8988T (cell line): ENCODE results near the gene MCU.
"Not testable (repeated sequence)": the region's sequence is repeated elsewhere in the genome, so short reads cannot be mapped to it uniquely, and the experiment has no call there.

Experiments used
- DNase-seq: peaks from one replicate; pipeline ENCODE4 v3.0.0; 2011

Gene MCU

DNA sequence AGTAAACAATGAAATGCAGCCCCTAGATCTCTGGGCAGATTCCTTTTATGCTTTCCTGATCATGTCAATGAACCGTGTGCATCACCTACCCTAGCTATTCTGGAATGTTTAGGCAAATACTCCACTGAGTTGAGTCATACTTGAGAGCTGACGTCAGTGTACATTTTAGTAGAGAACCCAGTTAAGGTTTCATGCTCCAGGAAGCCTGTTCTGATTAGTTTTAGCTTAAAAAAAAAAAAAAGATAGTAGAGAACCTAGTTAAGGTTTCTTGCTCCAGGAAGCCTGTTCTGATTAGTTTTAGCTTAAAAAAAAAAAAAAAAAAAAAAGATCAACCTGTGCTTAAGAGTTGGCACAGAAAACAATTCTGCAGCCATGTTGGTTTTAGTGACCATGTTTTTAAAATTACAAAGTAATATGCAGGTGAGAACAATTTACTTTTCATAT lies 3.7 kb upstream of the MCU start:
- DNase-seq: peak; percentile 39

DNA sequence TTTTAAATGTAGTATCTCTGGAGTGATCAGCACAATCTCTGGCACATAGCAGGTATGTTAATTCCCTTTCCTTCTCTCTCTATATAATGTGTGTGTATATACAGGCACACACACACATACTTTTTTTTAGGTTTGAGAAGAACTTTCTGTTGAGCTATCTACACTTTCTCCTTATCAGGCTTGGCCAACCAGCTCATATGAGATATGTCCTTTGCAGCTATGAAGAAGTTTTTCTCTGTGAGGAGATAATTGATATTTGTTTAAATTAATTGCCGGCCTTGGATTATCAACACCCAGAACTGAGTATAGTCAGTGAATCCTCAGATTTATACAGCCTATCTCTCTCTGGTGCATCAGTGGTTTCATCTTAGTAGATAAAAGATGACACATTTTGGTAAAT lies 2.3 kb upstream of the MCU start:
- no peak for DNase-seq

DNA sequence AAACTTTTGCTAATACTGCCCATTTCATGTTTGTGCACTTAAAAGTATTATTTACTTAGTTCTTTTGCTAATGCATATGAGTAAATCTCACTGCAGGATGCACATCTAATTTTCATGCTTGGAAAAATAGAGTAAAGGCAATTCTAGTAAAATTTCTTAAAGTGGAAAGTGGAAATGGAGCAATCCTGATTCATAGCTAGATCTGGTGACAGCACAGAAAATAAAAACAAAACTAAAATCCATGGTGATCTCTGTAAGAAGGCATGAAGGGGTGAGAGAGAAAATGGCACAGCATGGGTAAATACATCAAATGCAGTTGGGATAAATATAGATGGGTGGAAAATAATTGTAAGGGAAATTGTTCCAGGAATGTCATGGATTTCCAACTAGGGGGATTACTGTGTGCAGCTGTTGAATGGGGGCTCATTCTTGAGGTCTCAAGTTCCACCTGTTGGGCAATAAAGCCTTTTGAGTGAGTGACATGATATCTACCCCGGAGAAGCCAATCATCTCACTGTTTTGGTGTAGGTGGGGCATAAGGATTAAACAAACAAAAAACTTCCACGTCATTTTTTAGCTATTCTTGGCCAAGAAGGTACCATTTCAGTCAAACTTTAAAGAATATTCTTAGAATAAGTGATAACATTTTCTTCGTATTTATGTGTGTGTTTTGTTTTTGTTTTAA lies 1.7 kb upstream of the MCU start:
- DNase-seq: no peak

DNA sequence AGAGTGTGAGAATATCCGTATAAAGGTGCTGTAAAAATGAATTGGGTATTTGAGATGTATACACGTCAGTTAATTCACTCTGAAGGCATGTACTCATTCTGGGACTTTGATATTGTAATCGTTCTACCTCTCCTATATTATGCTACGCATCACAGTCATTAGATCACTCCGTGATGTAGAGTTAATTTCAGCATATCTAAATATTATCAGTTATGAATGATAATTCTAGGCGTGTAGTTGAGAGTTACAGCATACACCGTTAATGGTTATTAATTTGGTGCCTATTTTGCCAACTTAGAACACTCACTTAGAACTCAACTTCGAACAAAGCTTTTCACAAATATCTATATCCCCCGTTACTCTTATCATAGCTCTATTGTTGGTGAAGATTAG lies 477 bp upstream of the MCU start:
- DNase-seq: no peak

DNA sequence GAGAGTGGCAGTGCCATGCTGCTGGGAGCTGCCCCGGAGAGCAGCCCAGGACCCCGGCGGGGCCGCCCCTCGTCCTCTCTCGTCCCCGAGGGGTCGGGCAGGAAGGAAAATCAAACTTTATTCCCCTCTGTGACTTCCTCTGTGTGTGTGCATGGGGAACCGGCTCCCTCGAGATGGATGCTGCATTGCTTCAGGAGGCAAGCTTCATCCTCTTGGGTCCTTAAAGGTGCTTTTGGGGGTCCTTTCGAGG lies 726 bp downstream of the MCU start:
- DNase-seq: peak; percentile 20

DNA sequence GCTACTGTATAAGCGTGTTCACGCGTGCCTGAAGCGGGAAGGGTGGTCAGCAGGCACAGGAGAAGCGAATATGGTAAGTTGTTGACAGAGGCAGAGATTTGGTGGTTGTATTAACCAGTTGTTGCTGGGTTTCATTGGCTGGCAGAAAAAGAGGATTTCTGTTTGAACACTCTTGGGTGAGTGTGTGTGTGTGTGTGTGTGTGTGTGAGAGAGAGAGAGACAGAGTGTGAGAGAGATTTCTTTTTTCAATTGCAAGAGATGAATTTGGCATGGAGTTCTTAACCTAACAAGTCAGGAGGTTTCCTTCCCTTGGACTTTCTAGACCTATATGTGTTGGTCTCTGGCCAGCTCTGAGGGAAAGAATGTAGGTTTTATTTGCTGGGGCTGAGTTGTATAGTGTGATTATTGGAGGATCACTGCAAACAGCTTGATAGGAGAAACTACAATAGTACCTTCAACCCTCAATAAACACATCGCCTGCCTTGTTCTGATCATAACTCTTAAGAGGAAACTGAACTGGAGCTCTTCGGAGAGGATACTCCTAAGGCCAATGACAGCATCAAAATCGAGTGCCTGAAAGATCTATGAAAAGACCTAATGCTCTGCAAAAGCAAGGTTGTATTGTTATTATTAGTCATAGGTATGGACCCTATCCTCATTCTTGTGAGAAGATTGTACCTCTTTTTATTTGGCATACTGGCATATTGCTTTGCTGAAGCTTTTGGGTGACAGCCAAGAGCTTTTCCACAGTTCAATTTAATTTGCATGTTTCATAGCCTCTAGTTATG lies 1.2 kb downstream of the MCU start:
- DNase-seq: no peak

DNA sequence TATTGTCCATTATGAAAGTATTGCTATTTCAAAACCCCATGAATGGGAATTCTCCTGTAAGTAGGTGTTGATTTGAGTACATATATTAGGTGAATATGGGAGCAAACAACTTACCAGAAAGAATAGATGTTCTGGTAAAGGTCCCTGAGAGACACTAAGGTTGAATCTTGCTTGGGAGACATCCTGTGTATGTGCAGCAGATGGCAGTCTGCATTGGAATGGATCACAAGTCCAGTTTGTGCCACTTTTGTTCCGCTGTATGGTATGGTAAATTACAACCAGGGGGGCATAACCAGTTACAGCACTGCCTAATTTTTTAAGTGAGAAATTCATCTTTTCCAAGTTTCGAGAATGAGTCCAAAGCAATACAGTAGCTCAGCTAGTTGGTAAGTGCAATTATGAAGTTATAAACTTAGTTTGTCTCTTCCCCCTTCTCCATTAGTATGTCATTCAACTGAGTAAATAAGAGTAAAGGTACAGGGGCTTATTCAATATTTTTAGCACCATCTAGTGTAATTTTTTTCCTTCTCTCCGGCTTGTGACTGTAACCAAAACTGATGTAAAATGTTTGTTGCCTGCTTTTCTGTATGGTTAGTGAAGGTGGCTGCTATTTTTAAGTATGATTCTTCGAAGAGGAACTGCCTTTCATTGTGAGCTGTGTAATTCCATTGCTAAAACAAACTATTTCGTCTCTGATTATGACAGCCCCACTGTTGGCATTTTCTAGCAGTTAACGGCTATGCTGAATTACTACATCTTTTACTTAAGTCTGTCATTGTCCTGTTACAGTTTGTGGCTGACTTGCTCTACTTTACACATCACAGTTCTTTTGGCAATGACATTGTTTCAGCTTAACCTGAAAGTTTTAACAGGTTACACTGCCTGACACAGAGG lies 2.8 kb downstream of the MCU start:
- DNase-seq: peak; percentile 26

DNA sequence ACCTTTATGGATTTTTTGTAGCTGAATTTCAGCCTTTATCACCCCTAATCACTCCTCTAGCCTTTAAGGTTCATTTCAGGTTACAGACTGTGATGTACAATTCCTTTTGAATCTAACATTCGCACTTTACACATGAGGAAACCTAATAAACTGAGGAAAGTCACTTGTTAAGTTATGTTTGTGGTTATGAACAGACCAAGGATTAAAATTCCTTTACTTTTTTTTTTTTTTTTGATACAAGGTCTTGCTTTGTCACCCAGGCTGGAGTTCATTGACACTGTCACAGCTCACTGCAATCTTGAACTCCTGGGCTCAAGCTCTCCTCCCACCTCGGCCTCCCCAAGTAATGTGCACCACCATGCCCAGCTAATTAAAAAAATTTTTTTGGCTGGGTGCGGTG lies 3.6 kb downstream of the MCU start:
- no peak for DNase-seq

DNA sequence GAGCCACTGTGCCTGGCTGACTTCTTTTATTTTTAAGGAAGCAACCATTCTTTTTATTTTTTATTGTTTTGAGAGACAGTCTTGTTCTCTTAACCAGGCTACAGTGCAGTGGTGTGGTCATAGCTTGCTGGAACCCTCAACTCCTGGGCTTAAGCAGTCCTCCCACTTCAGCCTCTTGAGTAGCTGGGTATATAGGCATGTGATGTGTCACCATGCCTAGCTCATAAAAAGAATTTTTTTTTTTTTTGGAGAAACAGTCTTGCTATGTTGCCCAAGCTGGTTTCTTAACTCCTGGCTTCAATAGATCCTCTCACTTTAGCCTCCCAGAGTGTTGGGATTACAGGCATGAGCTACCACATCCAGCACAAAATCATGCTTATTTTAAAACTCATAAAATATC lies 5.8 kb downstream of the MCU start:
- DNase-seq: no peak

DNA sequence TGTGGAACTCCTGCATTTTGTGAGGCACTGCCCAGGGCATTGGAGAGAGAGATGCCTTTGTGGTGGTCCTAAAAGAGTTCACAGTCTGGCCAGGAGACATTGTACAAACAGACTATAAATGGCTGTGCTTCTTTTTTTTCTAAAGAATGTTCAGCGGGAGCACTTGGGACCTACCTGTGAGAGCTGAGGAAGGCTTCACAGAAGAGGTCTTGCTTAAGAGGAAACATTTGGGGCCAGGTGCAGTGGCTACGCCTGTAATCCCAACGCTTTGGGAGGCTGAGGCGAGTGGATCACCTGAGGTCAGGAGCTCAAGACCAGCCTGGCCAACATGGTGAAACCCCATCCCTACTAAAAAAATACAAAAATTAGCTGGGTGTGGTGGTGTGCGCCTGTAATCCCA lies 10.5 kb downstream of the MCU start:
- not testable (repeated sequence) for DNase-seq

DNA sequence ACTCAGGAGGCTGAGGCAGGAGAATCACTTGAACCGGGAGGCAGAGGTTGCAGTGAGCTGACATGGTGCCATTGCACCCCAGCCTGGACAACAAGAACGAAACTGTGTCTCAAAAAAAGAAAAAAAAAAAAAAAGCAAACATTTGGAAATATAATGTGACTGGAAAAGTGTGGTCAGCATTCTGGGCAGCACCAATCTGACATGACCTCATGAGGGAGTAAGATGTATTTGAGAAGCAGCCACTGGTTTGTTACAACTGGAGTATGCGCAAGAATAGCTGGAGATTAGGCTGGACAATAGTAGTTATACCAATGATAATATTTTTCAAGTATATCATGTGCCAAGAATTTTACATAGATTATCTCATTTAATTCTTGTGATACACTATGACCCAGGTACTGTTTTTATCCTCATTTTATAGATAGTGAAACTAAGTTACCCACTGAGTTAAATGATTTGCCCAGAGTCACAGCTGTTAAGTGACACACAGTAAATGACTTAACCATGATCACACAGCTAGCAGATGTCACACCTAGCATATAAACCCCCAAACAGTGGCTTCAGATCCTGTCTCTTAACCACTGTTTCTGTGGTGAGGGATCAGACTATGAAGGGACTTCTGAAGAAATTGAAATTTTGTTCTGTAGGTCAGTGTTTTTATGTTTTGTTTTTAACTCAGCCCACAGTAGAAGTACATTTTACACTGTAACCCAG lies 11.1 kb downstream of the MCU start:
- DNase-seq: no peak

DNA sequence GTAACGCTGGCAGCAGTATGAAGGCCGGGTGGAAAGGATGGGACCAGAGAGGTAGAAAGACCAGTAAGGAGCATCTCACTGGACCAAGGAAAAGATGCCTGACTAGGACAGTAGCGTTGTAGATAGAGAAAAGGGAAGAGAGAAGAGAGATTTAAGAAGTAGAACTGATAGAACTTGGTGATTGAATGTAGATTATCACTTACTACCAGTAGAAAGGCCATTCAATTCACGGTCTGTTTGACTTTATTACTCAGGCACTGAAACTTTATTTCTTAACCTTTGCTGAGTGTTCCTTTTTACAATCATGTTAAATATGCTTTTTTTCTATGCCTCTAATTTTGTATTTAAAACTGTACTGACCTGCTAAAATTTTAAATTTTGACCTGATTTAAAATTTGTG lies 12.2 kb downstream of the MCU start:
- no peak for DNase-seq

DNA sequence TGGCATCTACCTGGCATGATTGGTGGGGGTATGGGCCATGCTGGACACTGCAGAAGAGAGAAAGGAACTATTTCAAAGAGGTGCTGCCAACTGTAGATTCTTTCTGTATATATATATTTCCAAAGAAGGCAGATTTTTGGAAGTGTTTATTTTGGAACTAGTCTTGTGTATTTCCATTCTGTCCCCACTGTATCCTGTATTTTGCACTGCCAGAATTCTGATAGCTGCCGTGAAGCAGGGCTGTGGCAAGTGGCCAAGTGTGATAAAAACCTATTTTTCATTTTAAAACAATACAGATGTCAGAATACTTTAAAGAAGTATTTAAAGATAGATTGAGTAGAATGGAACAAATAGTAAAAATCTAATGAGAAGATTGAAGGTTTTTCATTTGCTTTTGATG lies 17.1 kb downstream of the MCU start:
- DNase-seq: no peak

DNA sequence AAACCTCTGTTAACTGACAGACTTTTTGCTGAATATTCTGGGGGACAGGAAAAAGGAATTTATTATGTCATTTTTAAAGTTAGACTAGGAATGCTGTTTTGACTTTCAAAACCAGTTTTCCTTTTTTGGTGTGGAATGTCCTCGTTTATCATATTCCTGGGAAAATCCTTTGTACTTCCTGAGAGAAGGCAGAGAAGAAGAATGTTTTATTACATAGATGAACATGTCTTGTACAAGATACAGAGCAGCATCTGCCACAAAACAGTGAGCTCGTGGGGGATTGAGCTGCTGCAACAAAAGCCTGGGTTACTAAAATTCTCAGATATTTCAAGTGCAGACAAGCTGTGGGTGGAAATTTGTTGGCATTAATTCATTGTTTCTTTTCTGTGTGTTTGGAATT lies 20.2 kb downstream of the MCU start:
- DNase-seq: no peak

DNA sequence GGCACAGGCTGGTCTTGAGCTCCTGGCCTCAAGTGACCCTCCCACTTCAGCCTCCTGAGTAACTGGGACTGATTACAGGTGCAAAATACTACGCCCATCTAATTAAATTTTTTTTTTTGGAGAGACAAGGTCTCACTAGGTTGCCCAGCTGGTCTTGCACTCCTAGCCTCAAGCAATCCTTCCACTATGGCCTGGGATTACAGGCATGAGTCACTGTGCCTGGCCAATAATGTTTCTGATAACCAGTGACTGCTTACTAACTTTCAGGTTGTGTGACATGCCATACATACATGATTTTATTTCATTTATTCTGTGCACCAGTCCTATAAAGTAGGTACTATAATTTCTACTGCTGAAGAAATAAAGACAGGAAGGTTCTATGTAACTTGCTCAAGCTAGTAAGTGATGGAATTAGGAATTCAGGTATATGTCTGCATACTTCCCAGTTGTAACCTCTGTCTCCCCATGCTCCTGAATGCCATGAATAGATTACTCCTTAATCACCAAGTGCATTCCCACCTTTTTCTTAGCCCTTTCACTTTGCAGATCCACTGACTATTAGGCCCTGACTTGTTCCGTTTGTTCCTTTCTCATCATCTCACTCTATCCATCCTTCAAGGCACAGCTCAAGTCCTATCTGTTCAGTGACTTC lies 28.1 kb downstream of the MCU start:
- no peak for DNase-seq

DNA sequence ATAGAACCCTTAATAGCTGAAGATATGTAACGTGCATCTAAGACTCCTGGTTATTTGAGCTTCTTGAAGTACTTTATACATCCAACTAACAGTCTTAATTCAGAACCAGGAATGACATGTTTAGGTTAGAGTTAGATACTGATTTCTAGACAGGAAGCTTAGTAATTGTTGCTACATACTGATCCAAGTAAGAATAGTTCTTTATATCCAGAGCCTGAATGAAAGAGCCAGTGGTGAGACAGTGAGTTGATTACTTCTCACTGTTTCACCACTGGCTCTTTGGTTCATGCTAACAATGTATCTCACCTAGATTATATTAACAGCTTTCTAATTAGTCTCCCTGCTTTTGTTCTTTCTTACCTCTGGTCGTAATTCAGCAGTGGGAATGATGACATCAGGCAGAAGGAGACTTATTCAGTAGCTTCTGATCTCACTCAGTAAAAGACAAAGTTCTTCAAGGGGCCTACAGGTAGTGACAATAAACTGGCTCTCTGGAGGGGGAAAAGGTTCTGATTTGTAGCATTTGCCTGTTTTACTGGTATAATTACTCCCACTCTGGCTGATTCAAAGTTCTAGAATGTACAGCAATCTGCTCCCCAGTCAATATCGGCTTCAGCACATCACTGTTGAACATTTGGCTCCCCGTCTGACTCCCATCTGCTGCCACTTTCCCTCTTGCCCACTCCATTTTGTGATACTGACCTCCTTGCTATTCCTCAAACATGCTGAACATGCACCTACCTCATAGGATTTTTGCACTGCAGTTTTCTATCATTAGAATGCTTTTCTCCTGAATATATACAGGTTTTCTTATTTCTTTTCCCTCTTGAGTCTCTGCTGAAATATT lies 29.1 kb downstream of the MCU start:
- no peak for DNase-seq

DNA sequence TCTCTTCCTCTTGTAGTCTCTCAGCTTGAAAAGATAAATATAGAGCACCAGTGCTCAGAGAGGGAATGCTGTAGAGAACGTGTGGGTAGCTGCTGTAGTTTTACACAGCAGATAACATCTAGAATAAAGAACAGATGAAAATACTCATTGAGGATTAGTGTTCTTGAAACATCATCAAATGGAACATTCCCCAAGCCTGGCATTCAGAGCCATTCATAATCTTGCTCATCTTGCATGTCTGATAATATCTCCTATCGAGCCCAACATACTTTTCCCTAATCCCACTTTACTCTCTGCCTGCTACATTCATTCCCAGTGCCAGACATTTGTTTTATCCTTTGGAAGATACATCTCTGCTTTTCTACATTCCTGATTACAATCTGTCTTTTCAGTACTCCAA lies 35.2 kb downstream of the MCU start:
- no peak for DNase-seq

DNA sequence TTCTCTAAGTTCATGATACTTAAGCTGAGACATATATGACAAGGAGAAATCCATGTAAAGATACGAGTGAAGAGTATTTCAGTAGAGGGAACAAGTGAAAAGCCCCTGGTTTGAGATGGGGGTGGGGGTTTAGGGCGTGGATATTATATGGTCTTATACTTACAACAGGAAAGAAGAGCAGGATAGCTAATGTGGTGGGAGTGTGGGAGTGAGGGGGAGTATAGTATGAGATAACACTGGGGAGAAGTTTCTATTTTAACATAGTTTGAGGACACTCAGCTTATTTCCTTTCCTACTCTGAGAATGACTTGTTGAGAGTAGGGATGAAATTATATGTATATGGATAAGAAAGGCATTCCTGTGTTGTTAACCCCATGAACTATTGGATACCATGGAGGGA lies 36.5 kb downstream of the MCU start:
- no peak for DNase-seq

DNA sequence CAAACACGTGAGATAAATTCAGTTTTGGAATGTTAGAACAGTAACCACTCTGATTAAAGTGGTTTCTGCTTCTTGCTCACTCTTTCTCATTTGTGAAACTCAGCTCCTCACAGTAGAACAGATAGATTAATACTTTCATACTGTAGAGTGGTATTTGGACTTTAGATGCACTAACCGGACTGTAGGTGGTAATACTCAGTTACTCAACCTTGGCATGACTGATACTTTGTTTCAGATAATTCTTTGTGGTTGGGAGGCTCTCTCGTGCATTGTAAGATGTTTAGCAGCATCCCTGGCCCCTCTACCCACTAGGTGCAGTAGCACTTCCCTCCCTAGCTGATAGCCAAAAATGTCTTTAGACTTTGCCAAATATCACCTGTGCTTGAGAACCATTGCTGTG lies 37.6 kb downstream of the MCU start:
- no peak for DNase-seq

DNA sequence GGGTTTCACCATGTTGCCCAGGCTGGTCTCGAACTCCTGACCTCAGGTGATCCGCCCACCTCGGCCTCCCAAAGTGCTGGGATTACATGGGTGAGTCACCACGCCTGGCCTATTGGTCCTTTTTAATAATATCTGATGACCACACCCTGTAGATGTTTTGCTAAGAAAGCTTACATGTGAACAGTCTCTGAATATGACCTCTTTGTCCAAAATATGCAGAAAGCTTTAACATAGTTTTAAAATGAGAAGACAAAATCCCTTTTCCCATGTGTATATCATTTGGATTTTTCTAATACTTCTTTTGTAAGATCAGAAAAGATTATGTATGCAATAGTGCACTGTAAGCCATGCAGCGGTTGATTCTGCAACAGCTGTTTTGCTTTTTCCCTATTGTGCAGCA lies 38.5 kb downstream of the MCU start:
- DNase-seq: no peak

DNA sequence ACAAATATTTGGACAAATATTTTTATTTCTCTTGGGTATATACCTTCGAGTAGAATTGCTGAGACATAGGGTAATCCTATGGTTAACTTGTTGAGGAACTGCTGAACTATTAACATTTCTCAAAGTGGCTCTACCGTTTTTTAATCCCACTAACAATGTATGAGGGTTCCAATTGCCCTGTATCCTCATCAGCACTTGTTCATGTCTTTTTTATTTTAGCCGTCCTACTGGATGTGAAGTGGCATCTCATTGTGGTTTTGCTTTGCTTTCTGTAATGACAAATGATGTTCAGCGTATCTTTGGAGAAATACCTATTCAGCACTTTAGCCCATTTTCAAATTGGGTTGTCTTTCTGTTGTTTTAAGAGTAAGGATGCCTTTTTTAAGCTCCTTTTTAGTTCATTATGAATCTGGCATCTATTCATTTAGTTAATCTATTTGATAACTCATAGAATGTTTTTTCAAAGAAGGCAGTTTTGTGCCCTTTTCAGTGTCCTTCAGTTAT lies 40.0 kb downstream of the MCU start:
- DNase-seq: no peak

DNA sequence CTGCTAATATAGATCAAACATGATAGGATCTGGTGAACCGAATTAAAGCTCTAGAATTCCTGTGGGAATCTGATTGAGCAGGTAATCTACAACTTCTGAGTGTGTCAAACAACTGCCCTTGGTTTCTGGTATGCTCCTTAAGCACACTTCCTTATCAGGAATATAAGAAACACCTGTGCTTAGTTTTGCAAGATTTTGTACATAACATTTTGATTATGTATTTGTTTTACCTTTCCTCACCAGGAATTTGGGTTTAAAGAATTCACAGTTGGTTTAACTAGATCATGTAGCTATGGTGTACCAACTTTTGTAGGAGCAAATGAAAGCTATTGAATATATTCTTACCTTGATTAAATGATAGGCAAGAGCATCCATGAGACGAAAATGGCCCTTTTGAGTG lies 40.6 kb downstream of the MCU start:
- no peak for DNase-seq
